Stimulated activated CD4-positive, alpha-beta T cell treated with anti-CD3 and anti-CD28 coated beads, TNF-alpha, amount 100 ng/mL, for 1 hour (primary cell): Measurements from ENCODE around the gene MNS1.
"Not testable (repeated sequence)": the region's sequence is repeated elsewhere in the genome, so short reads cannot be mapped to it uniquely, and the experiment has no call there.

Experiments
- DNase-seq, 3 donors: peaks; one replicate each; pipeline ENCODE4 v3.0.0-alpha.2; 2020; ENCODE audit warnings: low read depth in 3 of 3, low spot score in 1 of 3

MNS1 gene, protein sequence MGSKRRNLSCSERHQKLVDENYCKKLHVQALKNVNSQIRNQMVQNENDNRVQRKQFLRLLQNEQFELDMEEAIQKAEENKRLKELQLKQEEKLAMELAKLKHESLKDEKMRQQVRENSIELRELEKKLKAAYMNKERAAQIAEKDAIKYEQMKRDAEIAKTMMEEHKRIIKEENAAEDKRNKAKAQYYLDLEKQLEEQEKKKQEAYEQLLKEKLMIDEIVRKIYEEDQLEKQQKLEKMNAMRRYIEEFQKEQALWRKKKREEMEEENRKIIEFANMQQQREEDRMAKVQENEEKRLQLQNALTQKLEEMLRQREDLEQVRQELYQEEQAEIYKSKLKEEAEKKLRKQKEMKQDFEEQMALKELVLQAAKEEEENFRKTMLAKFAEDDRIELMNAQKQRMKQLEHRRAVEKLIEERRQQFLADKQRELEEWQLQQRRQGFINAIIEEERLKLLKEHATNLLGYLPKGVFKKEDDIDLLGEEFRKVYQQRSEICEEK

DNA sequence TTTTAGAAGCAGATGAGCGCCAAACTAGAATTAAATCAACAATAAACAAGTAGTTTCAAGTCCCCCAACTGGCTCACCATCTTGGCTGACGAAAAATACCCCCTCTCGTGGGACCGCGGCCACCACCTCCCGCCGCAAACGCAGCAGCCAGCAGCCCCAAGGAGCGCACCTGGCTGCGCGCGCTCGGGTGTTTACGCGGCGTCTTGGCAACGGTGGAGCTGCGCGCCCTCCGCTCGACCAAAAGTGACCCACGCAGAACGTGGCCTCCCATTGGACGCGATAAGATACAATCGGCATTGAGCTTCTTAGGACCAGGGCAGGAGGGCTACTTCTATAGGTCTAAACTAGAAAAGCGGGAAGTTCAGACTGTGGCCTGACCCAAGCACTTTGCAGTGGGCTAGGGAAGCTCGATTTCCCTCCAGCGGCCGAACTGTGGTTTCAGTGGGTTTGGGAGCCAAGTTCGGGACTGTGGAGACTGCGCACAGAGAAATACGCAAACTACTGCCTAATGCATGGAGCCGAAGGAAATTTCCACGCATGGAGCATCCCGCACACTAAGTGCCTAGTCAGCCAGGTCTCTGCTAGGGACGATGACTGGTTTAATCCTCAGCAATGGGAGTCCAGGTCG is at the start of gene MNS1:
MNS1 (minus strand) TSS at position 245 of the 628 bp plus-strand sequence; CDS start at position 80, 165 bp downstream.
- DNase-seq = peak in 1 of 3 donors; percentile 19

DNA sequence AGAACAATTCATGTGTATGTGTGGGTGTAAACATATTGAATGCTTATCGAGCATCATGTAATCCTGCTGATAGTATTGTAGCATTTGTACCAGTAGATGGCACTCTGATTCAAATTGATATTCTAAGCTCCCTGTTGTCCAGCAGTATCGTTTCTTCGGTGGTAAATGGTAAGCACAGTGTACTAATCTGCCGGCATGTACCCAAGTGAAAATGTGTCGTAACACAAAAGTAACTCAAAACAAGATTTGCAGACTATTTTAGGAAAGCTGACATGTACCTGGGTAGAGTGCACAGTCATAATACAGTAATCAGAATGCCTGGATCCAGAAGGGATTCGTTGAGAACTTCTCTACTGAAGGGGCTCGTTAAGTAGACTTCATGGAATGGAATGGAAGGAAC is 31.7 kb upstream of the MNS1 start:
- no peak for DNase-seq

DNA sequence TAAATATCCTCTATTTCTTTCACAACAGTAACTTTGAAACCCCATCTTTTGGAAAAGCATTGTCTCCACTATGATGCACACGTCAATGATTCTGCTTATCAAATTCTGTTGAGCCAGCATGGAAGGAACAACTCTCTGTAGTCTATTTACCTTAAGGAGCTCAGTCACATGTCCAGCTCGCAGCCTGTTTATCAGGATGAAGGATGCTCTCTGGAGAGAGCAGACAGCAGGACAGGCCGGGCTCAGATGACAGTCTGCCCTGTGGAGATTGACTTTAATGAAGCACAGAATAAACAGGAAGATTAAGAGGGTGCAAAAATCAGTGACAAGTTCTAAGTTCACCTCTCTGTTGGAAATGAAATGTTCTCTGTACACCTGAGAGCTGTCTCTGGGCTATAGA is 30.6 kb upstream of the MNS1 start:
- DNase-seq = no peak

DNA sequence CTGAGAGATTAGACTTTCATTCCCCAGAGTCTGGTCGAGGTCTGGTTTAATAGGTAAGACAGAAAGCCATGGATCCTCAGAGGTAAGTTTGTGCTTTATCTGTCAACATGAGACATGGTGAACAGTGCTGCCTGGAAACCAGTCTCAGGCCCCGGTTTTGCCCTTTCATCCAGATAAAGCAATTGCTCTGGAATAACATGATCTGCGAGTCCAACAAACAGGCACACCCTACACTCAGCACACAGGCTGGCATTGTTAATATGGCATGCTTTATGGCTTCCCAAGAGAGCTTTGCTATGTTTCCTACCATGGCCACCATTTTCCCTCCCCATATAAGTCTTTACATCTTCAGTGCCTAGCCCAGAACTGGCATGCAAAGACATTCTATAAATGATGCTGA is 30.1 kb upstream of the MNS1 start:
- no peak for DNase-seq

DNA sequence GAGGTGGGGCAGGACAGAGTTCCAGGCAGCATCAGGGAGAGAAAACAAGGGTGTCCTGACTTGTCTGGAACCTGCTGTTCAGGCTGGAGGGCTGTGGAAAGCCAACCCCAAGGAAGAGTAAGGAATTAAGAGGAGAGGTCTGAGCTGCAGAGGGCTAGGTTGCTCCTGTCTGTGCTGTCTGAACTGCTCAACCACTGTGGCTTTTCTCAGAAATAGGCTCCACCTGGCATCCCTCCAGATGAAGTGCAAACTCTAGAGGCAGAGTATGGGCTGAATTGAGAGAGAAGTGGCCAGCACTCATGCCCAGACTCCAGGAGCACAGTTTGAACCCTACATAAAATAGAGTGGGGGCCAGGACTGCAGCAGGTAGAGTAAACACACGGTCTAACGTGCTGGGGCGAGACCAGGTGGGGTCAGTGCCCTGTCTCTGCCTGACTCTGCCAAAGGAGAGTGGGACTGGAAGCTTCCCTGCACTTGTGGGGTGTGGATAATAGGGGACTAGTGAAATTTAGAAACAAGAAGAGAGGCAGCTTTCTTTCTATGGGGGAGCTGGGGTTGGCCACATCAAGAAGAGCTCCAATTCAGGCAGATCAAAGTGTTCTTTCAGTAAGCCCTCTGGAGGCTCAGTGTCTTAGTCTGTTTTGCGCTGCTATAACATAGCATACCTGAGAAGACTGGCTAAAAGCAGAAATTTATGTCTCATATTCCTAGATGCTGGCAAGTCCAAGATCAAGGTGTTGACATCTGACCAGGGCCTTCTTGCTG is 28.0 kb upstream of the MNS1 start:
- no peak for DNase-seq

DNA sequence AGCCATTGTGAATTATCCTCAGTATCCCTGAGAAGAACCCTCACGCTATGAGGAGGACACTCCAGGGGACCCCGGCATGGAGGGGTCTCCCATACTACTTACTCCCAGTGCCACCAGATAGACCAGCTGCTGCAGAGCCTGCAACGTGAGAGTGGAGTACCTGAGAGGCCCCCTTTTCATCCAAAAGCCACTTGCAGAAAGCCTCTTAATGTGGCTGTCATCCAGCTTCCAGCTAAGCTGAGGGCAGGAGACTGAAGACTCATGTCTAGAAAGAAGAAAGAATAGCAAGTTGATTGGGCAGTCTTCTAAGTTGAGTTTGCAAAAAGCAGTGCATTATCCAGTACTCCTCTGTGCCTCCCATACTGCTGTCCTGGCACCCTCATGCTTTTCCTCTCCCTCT is 27.3 kb upstream of the MNS1 start:
- no peak for DNase-seq

DNA sequence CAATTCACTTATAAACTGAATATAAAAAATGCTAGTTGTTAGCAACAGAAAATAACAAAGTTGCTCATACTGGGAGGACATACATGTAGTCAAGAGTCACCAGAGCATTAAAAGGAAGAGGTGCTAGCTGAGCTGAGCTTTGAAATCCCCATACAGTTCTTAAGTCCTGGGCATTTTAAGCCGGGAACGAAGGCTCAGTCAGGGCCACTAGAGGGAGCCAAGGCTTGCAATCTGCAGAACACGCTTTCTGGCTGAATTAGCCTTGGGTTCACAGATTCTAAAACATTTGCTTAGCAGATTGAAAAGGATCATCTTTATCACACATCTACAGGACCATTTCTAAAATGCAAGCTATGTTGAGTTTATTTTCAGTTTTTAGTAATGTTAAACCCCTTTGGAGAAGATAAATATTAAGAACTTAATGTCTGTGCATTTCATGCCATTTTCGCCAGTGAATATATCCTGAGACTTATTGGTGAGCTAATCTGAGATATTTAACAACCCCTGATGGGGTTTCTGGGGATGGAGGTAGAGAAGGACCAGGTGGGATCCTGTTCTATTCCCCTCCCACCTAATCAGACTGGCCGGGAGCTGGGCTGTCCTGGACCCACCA is 26.3 kb upstream of the MNS1 start:
- DNase-seq = peak in 1 of 3 donors; percentile 30

DNA sequence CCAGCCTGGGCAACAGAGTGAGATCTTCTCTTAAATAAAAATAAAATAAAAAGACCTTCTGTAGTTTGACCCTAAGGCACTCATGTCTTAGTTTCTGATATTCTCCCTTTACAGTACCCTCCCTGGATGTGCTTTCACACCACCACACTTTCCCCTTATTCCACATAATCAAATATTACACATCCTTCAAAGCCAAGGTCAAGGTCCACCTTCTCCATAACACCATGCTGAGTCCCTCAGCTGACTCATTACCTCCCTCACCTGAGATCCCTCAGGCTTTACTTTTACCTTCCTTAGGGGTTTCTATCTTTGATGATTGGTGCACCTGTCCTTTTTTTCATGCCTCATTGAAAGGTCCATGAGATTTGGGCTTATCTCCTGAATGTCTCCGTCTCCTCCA is 25.5 kb upstream of the MNS1 start:
- no peak for DNase-seq

DNA sequence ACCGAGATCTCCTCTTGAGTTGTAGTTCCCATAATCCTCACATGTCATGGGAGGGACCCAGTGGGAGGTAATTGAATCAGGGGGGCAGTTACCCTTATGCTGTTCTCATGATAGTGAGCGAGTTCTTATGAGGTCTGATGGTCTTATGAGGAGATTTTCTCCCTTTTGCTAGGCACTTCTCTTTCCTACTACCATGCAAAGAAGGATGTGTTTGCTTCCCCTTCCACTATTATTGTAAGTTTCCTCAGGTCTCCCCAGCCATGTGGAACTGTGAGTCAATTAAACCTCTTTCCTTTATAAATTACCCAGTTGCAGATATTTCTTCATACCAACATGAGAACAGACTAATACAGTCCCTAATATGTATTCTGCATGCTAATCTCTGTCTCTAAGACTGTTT is 21.3 kb upstream of the MNS1 start:
- DNase-seq = not testable (repeated sequence)

DNA sequence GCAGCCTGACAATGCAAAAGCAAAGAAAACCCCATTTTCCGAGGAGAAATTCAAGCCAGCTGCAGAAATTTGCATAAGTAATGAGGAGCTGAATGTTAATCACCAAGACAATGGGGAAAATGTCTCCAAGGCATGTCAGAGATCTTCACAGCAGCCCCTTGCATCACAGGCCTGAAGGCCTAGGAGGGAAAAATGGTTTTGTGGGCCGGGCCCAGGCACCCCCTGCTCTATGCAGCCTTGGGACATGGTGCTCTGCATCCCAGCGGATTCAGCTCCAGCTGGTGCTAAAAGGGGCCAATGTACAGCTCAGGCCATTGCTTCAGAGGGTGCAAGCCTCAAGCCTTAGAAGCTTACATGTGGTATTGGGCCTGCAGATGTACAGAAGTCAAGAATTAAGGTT is 20.5 kb upstream of the MNS1 start:
- DNase-seq = not testable (repeated sequence)

DNA sequence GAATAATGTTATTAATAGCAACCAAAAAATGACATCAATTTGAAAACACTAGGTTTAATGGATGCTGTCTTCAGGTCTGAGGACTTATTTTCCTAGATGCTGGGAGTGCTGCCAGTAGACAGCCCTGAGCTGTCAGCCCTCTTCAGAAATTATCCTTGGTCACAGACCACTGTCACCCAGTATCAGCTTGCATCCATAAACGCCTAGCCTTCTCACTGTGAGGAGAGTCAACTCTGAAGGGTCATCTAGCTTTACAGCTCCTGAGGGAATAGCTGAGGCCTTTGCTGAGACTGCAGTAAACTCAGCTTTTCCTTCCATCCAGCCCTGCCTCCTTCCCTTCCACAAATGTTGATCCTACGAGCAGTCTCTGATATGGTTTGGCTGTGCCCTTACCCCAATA is 19.4 kb upstream of the MNS1 start:
- no peak for DNase-seq

DNA sequence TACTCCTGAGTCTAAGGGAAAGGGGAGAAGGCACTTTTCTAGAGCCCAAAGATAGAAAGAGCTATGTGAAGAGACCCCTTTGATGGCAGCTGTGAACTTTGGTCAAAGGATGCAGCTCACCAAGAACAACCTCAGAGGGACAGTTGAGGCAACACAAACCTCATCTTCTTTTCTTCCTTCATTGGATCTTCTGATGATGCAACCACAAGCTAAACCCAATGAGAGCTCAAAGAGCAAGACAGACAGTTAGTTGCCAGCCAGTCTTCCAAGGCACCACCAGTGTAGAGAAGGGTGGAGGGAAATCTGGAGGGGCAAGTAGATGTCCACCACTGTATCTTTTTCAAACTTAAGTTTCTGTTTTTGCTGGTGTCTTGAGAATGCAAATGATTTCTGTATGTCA is 10.4 kb upstream of the MNS1 start:
- DNase-seq = no peak

DNA sequence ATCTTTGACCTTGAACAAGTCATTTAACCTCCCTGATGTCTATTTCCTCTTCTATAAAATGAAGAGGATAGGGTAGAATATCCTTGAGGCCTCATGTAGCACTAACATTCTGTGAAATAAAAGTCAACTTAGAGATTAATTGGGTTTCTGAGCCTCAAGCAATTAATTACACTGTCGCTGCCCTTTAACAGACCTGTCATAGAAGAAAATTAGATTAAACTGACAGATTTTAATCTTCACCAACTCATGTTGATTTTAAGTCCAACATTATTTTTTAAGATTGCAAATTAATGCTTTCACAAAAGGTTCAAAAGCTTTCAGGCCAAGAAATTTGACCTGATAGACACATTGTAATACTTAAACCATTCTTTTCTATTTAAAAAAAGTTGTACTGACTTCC is 8.1 kb upstream of the MNS1 start:
- no peak for DNase-seq

DNA sequence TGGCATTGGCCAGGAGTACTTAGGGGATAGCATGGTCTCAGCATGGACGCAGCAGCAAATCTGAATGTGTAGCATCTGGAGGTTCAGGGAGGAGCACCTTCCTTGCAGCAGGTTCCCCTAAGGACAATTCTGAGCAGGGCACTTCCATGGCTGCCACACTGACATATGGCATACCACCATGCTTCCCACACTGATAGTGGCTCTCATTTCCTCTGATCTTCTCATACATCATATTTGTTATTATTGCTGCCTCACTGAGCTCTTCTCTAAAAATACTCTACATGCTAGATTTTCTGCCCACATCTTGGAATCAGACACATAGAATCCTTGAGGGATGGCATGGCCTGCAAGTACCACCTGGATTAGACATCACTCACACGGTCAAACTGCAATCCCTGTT is 7.3 kb upstream of the MNS1 start:
- DNase-seq = no peak

DNA sequence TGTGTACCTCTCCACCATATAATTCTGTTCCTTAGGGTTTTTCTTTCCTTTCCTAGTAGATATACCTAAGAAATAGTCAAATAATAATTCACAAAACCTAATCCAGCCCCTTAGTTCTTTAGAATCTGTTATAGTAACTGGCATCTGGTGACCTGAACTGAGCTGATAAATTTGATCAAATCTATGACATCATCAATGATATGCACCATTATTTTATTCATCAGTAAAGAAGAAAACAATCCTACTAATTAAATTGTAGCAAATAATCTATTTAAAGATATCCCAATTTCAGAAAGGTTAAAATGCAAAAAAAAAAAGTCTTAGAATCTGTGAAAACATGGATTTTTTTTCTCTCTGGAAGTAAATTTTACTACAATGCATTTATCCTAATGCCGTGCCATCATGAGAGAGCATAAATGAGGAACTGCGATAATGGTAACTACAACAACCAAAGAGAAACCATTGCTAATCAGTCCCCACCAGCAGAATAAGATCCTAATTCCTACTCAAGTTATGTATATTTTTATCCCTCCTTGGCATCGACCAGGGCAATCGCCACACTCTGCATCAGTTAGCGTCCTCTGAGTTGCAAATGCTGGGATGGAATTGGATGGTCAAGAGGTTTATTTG is 6.6 kb upstream of the MNS1 start:
- no peak for DNase-seq

DNA sequence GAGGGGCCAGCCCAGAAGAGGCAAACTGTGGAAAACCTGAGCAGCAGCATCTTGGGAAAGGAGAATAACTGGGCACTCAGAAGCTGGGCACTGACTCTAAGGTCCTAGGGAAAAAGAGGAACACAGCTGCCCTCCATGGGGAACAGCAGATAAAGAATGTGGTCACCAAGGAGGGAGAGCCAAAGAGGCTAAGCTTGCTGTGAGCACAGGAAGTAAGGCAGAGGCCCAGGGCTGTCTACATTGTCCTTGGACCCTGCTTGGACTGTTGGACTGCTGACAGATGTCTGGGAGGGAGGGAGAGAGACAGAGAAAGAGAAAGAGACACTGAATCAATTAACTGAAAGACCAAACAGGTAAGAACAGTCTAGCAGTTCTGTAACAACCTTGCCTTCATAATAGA is 4.5 kb upstream of the MNS1 start:
- no peak for DNase-seq

DNA sequence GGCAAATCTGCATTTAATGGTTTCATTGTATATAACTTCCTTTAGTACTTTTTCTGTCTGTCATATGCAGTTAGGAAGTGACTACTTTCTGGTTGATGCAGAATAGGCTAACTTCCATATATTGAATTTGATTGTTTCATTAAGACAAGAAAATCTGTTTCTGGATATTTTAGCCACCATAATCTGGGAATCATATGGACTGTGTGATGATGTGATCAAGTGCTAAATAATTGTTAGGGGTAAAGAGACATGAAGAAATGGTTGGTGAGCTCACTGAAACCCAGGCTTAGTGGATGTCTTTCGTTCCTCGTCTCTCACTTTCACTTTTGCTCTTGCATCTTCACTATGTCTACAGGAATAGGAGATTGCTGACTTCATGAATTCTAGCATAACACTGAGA is 3.5 kb upstream of the MNS1 start:
- DNase-seq = no peak

DNA sequence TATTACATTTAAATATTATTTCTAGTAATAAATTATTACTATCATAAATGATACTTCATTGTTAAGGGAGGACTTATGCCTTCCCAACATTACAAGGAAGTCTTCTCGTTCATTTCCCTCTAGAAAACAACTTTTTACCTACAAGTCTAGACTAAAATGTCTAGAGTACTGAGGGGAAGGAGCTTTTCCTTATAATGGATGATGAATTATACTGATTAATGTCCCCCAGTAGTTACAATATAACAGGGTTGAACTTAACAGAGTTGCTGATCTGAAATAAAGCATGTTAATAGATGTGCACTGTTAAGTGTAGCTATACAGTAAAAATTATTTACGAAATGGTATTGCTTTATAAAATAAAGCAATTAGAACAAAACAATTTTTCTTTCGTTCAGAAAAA is 2.7 kb upstream of the MNS1 start:
- DNase-seq = no peak

DNA sequence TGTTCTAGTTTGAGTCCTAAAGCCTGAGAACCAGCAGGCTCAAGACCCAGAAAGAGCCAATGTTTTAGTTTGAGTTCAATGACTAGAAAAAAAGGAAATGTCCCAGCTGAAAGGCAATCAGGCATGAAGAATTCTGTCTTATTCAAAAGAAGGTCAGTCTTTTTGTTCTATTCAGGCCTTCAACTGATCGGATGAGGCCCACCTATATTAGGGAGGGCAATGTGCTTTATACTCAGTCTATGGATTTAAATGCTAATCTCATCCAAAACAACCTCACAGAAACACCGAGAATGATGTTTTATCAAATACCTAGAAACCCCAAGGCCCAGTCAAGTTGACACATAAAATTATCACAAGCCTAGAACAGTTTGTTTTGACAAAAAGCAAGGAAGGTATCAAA is 4.0 kb downstream of the MNS1 start:
- DNase-seq = no peak

DNA sequence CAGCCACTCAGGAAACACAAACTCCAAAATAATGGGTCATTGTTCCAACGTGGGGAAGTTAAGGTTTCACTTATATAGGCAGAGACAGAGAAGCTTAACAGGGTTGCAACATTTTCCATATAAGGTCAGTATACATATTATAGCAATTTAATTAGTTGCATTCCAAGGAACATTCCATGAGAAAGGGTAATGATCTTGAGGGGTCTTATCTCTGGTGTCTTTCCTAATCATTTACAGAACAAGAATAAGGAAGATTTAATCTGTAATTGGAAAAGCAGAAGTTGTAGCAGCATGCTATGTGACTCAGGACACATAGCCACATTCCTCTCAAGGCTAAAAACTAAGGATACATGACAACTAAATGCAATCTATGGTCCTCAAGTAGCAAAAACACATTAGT is 4.9 kb downstream of the MNS1 start:
- DNase-seq = no peak

DNA sequence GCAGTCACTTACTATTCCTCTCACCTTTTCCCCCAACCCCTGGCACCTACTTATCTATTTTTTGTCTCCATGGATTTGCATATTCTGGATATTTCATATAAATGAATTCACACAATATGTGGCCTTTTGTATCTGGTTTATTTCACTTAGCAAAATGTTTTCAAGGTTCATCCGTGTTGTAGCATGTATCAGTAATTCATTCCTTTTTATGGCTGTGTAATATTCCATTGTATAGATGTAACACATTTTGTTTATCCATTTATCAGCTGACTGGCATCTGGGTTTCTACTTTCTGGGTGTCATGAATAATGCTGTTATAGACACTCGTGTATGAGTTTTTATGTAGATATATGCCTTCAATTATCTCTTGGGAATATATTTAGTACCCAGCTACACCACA is 5.8 kb downstream of the MNS1 start:
- no peak for DNase-seq
